Sigmoid colon (tissue), 4 donors: ENCODE measurements around the gene ATRAID.

Experiments used
- EP300 ChIP-seq, 4 donors: sonication (generic); formaldehyde crosslinking; IDR thresholded peaks; one replicate each; pipeline ENCODE4 v1.6.1; 2017; ENCODE audit warnings: antibody characterized with exemption in 4 of 4
- POLR2A ChIP-seq, 2 donors: fragments of 450-650 bp; IDR thresholded peaks; one replicate each; pipeline ENCODE4 v1.6.1; 2016; ENCODE audit warnings: antibody characterized with exemption in 2 of 2, mild to moderate bottlenecking in 2 of 2, moderate library complexity in 2 of 2
- POLR2AphosphoS5 ChIP-seq, 4 donors: sonication (generic); formaldehyde crosslinking; IDR thresholded peaks; one replicate each; pipeline ENCODE4 v1.6.1; 2017; ENCODE audit warnings: antibody characterized with exemption in 4 of 4
- TF ChIP-seq, protein P1 (sequence below), 4 experiments: fragments of 450-650 bp in 3 of 4; fragments of 200-600 bp in 1 of 4; IDR thresholded peaks; one replicate each; pipeline ENCODE4 v1.5.1; 2016 to 2019; ENCODE audit warnings: antibody characterized with exemption in 4 of 4, mild to moderate bottlenecking in 3 of 4, moderate library complexity in 2 of 4

- TF ChIP-seq, protein P1, sequence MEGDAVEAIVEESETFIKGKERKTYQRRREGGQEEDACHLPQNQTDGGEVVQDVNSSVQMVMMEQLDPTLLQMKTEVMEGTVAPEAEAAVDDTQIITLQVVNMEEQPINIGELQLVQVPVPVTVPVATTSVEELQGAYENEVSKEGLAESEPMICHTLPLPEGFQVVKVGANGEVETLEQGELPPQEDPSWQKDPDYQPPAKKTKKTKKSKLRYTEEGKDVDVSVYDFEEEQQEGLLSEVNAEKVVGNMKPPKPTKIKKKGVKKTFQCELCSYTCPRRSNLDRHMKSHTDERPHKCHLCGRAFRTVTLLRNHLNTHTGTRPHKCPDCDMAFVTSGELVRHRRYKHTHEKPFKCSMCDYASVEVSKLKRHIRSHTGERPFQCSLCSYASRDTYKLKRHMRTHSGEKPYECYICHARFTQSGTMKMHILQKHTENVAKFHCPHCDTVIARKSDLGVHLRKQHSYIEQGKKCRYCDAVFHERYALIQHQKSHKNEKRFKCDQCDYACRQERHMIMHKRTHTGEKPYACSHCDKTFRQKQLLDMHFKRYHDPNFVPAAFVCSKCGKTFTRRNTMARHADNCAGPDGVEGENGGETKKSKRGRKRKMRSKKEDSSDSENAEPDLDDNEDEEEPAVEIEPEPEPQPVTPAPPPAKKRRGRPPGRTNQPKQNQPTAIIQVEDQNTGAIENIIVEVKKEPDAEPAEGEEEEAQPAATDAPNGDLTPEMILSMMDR (IDR thresholded peaks at IDR 0.05) = no peak
- TF ChIP-seq POLR2AphosphoS5 (IDR thresholded peaks at IDR 0.05) (no peak), EP300 (IDR thresholded peaks at IDR 0.05) (no peak), POLR2A (IDR thresholded peaks at IDR 0.05) (no peak)
Measured at GRCh38 chr2:27263287-27264252, 51.7 kb downstream of the ATRAID start.
